GM13977 (cell line): ENCODE results near the gene GRIN3B.

ENCODE experiments used
- DNase-seq: peaks from one replicate; pipeline ENCODE4 v3.0.0; 2012; ENCODE audit warnings: low spot score
- CTCF ChIP-seq: IDR thresholded peaks from 2 replicates; pipeline ENCODE4 v1.5.1; 2012; ENCODE audit warnings: mild to moderate bottlenecking, control low read depth; ENCODE audit not compliant: insufficient read depth; ENCODE audit errors: extremely low read depth, missing control alignments
- in situ Hi-C: fragments of 300-500 bp; cut with MboI; formaldehyde crosslinking; loops from one replicate; pipeline ENCODE4 v1.12.0; 2022; ENCODE audit warnings: low sequenced_read_pairs, low pct_unique_long_range_greater_than_20kb, mixed read lengths, inconsistent platforms; ENCODE audit not compliant: unreplicated experiment

The GRIN3B gene

GRCh38 chr19:995051-995827 is 5.0 kb upstream of the GRIN3B start:
- in situ Hi-C loops, result no loop called here
- no peak for TF ChIP-seq CTCF
- DNase-seq, result no peak

DNA sequence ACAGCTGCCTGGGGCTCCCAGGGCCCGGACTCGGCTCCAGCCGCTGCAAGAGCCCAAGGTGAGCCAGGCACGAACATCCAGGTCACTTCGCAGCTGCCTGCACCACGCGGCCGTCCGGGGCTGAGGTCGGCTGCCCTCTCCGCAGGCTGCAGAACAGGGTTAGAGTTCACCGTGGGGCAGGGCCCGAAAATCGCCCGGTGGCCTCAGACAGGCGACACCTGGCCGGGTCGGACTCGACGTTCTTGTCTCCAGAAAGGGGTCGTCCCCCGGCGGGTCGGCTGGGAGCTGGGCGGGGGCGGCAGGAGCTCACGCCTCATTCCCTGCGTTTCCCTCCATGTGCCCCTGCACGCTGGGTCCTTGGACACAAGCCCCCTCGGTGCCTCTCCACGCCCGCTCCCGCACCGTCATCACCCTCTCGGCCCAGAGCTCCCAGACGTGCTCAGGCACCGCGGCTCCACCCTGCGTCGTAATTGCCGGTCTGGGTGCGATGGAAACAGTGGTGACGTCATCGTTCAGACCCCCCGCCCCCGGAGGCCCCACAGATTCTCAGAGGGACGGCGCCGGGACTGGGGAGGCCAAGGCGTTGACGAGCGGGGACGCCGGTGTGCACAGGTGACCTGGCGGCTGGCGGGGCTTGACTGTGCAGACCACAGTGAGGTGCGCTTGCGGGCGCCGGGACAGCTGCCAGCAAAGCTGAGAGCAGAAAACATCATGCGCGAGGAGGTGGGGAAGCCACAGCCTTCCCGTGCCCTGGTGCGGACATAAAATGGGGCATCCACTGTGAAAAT is 4.0 kb upstream of the GRIN3B start:
- DNase-seq, result peak; percentile 85
- in situ Hi-C loops, result no loop called here
- TF ChIP-seq CTCF, result no peak

DNA sequence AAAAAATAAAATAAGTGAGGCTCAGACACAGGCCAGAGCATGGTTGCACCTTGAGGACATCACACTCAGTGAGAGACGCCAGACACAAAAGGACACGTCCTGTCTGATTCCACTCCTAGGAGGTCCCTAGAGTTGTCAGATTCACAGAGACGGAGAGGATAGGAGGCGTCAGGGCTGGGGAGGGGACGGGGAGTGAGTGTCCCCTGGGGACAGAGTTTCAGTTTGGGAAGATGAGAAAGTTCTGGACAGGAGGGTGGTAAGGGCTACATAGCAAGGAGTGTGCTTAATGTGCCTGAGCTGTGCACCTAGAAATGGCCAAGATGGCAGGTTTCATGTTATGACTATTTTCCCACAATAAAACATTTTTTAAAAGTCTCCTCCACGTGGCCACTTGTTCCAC is 2.2 kb upstream of the GRIN3B start:
- TF ChIP-seq CTCF, result no peak
- no peak for DNase-seq
- in situ Hi-C loops, result no loop called here

GRCh38 chr19:999379-999719 is 870 bp upstream of the GRIN3B start:
- in situ Hi-C loops, result no loop called here
- DNase-seq, result no peak
- TF ChIP-seq CTCF, result no peak

DNA sequence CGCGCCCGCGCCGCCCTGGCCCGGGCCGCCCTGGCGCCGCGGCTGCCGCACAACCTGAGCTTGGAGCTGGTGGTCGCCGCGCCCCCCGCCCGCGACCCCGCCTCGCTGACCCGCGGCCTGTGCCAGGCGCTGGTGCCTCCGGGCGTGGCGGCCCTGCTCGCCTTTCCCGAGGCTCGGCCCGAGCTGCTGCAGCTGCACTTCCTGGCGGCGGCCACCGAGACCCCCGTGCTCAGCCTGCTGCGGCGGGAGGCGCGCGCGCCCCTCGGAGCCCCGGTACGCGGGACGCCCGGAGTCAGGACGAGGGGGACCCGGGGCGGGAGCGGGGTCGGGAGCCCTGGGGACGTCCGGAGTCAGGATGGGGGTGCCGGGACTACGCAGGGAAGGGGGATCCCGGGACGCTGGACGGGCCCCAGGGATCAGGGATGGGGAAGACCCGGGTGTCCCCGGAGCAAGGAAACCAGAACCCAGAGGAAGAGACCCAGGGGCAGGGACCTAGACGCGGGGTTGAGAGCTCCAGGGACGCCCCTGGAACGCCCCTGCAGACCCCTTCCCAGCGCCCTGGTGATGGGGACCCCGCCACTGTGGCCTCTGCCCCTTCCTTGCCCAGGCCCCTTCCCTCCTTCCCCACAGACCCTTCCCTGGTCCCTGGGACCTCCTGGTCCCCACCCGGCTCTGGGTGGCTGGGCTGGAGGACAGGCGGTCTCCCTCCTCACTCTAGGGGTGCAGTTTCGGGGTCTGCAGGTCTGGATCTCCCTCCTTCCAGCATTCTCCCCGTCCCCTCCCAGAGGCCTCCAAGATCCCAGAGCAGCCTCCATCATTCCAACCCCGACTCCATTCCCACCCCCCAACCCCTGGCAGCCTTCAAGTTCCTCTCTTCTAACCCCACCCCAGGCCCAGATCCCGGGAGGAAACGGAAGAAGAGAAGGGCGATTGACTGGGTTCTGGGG is 645 bp downstream of the GRIN3B start:
- DNase-seq, result no peak
- TF ChIP-seq CTCF, result no peak
- in situ Hi-C loops, result no loop called here

- in situ Hi-C loops, result no loop called here
- peak; percentile 91 for DNase-seq
- TF ChIP-seq CTCF, result peak; percentile 97
Observed at GRCh38 chr19:1001538-1002166, 1.4 kb downstream of the GRIN3B start.
